ENCODE measurements around the gene LITAFD.

DNA sequence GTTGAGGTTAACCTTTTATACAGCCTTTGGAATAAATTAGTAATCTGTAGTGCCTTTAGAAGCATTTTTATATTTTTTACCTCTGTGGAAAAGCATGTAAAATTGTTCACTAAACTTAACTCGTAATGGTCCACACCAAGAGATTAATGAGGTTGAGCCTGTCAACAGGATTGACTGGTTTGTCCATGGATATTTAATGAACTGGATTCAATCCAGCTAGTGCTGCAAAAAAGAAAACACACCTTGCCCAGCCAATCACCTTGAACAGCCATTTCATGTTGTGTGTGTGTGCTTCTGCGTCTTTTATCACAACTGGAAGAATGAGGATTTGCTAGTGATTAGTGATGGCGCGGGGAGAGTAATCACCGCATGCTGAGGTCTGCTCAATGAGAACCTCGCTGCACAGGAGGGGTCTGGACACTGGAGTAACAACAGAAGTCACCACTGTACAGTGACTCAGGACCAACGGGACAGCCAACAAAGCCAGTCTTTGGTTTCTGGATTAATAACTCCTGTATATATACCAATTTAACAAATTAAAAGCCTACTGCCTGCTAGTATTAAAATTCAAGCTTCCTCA, 33.7 kb downstream of the LITAFD start:
- no peak for TF ChIP-seq ZNF565 (CRISPR knock-in tag; conservative IDR thresholded peaks at IDR 0.05; ENCODE audit: low read depth)
- TF ChIP-seq, protein P1, sequence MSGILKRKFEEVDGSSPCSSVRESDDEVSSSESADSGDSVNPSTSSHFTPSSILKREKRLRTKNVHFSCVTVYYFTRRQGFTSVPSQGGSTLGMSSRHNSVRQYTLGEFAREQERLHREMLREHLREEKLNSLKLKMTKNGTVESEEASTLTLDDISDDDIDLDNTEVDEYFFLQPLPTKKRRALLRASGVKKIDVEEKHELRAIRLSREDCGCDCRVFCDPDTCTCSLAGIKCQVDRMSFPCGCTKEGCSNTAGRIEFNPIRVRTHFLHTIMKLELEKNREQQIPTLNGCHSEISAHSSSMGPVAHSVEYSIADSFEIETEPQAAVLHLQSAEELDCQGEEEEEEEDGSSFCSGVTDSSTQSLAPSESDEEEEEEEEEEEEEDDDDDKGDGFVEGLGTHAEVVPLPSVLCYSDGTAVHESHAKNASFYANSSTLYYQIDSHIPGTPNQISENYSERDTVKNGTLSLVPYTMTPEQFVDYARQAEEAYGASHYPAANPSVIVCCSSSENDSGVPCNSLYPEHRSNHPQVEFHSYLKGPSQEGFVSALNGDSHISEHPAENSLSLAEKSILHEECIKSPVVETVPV (CRISPR knock-in tag; IDR thresholded peaks at IDR 0.05) = no peak
